CD4-positive, alpha-beta T cell treated with Interleukin-6 at 100 ng/mL for 8 hours (primary cell): Measurements from ENCODE around the gene C11orf24.
"Not testable (repeated sequence)": the region's sequence is repeated elsewhere in the genome, so short reads cannot be mapped to it uniquely, and the experiment has no call there.

Source experiments
- DNase-seq: peaks from one replicate; pipeline ENCODE4 v3.0.0-alpha.2; 2020; ENCODE audit warnings: mixed read lengths, low spot score

The C11orf24 gene

GRCh38 chr11:68299517-68299879 lies 27.7 kb upstream of the C11orf24 start:
- not testable (repeated sequence) for DNase-seq

GRCh38 chr11:68298659-68299516 lies 27.1 kb upstream of the C11orf24 start:
- DNase-seq: no peak

DNA sequence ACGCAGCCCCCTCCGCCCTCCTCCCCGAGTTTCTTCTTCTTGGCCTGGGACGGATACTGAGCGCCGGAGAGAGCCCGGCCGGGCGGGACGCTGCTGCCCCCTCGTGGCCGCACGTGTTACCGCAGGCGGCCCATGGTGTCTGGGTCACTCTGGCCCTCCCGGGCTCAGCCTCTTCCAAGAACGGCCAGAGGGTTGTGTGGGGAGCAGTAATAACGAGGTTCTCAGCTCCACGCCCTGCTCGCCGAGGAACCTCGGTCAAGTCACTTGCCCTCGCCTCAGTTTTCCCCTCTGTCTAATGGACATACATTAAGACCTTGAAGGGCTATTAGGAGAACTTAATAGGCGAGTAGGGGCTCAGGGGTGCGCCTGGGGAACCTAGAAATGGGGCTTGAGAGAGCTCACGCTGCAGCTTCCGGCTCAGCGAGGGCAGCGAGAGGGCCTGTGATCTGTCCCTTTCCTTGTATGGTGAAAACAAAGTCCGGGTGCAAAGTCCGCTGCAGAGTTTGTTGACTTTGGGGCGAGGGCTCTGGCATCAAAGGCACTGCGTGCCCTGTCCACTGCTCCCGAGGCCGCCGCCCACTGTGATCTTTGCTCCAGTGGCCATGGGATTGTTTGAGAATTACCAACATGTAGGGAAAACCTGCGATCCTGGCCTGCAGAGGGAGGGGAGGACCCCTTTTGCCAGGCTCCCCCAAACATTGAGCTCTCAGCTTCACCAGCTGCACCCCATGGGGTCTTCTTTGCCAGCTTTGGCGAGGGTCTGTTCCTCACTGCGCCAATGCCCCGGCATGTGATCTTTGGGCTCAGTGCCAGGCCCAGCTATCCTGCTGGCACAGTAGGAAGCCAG lies 26.3 kb upstream of the C11orf24 start:
- peak; percentile 61 for DNase-seq

DNA sequence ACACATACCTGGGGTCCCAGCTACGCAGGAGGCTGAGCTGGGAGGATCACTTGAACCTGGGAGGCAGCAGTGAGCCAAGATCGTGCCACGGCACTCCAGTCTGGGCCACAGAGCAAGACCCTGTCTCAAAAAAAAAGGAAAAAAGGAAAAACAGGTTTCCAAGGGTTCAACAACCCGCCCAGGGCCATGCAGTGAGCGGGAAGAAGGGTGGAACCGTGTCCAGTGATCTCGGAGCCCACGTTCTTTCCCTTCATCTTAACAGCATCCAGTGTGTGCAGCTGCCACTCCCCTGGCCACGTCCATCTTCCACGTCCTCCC lies 25.7 kb upstream of the C11orf24 start:
- no peak for DNase-seq

DNA sequence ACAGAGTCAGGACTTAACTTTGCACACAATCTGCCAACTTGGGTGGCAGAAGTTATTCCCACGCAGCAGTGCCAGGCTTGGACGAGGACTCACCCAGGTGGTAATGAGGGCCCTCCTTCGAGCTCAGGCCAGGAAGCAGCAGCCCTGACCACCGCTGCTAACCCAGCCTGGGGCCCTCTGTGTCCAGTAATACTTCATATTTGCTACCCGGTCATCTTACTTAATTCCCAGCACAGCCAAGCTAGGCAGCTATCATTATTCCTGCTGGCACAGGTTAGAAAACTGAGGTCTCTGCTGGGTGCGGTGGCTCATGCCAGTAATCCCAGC lies 25.2 kb upstream of the C11orf24 start:
- DNase-seq: no peak

GRCh38 chr11:68296344-68297051 lies 24.7 kb upstream of the C11orf24 start:
- no peak for DNase-seq

GRCh38 chr11:68295940-68296339 lies 24.2 kb upstream of the C11orf24 start:
- DNase-seq: no peak

DNA sequence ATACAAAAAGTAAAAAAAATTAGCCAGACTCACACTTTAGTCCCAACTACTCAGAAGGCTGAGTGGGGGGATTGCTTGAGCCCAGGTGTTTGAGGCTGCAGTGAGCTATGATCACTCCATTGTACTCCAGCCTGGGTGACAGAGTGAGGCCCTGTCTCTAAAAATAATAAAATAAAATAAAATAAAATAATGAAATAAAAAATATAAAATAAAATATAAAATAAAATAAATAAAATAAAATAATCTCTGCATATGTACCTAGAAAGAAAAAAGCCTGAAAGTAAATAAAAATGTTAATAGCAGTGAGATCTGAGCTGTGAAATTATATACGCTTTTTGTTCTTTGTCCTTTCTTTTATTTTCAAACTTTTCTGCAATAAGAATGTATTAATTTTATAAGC lies 23.5 kb upstream of the C11orf24 start:
- no peak for DNase-seq

- DNase-seq: no peak
Observed at GRCh38 chr11:68293708-68294107, 21.9 kb upstream of the C11orf24 start.

GRCh38 chr11:68289456-68289855 lies 17.7 kb upstream of the C11orf24 start:
- no peak for DNase-seq

- no peak for DNase-seq
Observed at GRCh38 chr11:68287419-68287818, 15.6 kb upstream of the C11orf24 start.

- not testable (repeated sequence) for DNase-seq
Observed at GRCh38 chr11:68284588-68284987, 12.8 kb upstream of the C11orf24 start.

- DNase-seq: no peak
Observed at GRCh38 chr11:68282861-68283230, 11.1 kb upstream of the C11orf24 start.

GRCh38 chr11:68282141-68282860 lies 10.5 kb upstream of the C11orf24 start:
- peak; percentile 33 for DNase-seq

DNA sequence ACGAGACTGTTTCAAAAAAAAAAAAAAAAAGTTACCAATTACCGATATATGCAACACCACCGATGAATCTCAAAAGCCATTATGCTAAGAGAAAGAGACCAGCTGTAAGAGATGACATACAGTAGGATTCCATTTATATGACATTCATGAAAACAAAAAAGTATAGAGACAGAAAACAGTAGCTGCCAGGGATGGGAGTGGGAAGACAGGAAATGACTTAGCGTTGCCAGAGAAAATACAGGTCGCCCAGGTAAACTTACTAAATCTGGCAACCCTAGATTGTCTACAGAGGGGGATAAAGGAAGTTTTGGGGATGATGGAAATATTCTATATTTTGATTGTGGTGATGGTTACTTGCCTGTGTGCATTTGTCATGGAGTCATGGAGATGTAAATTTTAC lies 7.9 kb upstream of the C11orf24 start:
- DNase-seq: no peak

DNA sequence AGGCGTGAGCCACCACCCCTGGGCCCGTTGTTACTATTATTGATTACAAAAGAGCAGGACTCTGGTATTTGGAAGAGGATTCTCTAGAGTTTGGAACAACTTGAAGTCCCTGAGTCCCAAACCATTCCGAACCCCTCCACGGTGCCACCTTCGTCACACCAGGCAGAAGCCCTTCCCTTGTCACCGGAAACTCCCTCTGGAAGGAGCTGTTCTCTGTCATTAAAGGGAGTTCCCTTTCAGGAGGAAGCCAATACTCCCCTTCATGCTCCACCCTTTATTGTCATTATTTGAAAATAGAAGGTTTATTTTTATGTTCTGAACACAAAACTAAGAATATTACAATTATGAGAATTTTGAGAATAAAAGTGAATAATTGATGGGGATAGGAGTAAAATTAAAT lies 5.1 kb upstream of the C11orf24 start:
- no peak for DNase-seq

GRCh38 chr11:68275721-68276507 lies 4.1 kb upstream of the C11orf24 start:
- no peak for DNase-seq

DNA sequence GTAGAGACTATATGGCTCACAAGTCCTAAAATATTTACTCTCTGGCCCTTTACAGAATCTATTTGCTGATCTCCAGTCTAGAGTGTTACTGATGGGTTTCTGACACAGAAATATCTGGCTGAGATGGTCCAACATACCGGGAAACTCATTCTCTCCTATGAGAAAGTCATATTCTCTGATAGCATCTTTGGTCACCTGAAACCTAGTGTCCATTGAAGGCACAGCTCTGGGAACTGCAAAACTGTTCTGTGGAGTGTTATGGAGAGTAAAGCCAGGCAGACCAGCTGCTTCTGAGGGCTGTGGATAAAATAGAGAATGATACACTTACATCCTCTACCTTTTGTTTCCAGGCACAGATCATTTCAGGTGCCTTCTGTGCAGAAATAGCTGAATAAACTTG lies 2.5 kb upstream of the C11orf24 start:
- DNase-seq: no peak

DNA sequence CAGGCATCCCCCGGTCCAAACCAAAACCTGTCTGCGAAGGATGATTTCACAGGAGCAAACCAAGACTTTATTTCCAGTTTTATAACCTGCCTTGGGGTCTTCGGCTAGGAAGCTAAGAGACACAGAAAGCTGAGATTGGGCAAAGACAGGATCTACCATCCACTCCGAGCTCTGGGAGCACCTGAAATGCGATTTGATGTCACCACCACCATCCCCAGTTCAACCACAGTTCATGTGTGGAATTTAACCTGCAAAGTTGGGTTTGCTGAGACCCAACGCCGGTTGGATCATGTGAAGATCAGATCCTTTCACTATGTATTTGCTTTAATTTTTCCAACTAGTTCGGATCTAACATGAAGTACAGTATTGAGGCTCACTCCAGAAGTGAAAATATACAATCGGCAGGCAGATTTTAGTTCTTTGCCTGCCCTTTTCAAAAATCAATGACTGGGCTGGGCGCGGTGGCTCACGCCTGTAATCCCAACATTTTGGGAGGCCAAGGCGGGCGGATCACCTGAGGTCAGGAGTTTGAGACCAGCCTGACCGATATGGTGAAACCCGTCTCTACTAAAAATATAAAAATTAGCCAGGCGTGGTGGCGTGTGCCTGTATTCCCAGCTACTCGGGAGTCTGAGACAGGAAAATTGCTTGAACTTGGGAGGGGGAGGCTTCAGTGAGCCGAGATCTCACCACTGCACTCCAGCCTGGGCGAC lies 1.4 kb upstream of the C11orf24 start:
- no peak for DNase-seq

DNA sequence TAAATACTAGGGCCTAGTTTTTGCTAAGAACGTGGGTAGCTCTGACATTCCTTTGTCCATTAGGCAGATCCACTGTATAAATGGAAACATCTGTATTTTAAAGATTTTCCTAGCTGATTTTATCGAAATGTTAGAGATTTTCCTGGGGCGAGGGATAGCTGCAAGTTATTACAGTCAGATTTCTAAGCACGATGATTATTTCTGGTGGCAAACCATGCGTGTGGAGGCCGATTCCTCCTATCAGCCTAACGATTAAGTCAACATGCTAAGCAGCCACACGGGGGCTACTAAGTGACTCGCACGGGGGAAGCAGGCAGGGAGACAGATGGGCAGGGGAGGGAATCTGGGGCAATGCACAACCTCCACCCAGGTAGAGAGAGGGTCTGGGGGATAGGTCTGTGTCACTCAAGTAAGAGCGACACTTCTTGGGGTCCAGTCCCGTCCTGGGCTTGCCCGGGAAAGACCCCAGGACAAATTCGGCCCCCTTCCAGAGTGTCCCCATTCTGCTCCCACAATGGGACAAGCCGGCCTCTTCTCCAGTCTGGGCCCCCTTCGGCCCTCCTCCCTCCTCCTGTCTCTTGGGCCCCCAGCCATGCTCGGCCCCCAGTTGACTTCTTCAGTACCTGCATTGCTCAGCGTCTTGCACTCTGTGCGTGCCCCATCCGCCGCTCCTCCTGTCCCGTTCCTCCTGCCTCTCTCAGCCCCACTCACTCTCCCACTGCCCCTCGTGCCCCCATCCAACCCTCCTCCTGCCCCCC lies 571 bp downstream of the C11orf24 start:
- peak; percentile 53 for DNase-seq
